DND-41 (cell line): ENCODE measurements around the gene DEXI.

ENCODE experiments used
- ATAC-seq: fragments of 200-7000 bp; cut with Tn5 transposase; 3 replicates; pipeline ENCODE4 v1.9.1; 2021; ENCODE audit warnings: low read depth; ENCODE audit not compliant: insufficient read depth
- DNase-seq: peaks from one replicate; pipeline ENCODE4 v3.0.0-alpha.2; 2020
- H2AFZ ChIP-seq: 2 replicates; pipeline ENCODE4 v1.6.0; 2012; ENCODE audit warnings: low read depth, low read length
- H3K27ac ChIP-seq: 2 replicates; pipeline ENCODE4 v1.5.1; 2012; ENCODE audit warnings: low read length, inconsistent platforms
- H3K27me3 ChIP-seq: fragments of 200-600 bp; sonication (generic); 2 replicates; pipeline ENCODE4 v1.6.0; 2012; ENCODE audit warnings: low read length, mild to moderate bottlenecking, inconsistent platforms; ENCODE audit not compliant: insufficient read depth, poor library complexity
- H3K36me3 ChIP-seq: 2 replicates; pipeline ENCODE4 v1.5.1; 2012; ENCODE audit warnings: low read length, inconsistent platforms; ENCODE audit not compliant: insufficient read depth
- H3K4me1 ChIP-seq: 2 replicates; pipeline ENCODE4 v1.5.1; 2012; ENCODE audit warnings: mild to moderate bottlenecking, low read length; ENCODE audit not compliant: insufficient read depth
- H3K4me2 ChIP-seq: 2 replicates; pipeline ENCODE4 v1.6.0; 2012; ENCODE audit warnings: mild to moderate bottlenecking, moderate library complexity, low read length, inconsistent platforms; ENCODE audit not compliant: insufficient read depth
- H3K4me3 ChIP-seq, 2 experiments: fragments of 200-600 bp in 1 of 2; shearing (Covaris generic) in 1 of 2; 2 replicates each; pipeline ENCODE4 v1.5.1; 2012 to 2016; ENCODE audit warnings: inconsistent platforms in 2 of 2, low read length in 2 of 2, mild to moderate bottlenecking in 2 of 2, low read depth in 1 of 2, moderate library complexity in 1 of 2
- H3K79me2 ChIP-seq: 2 replicates; pipeline ENCODE4 v1.6.0; 2012; ENCODE audit warnings: low read length, inconsistent platforms; ENCODE audit not compliant: insufficient read depth
- H3K9ac ChIP-seq: 2 replicates; pipeline ENCODE4 v1.6.0; 2012; ENCODE audit warnings: low read depth, mild to moderate bottlenecking, inconsistent platforms, low read length, moderate library complexity
- H3K9me3 ChIP-seq: 2 replicates; pipeline ENCODE4 v1.5.1; 2012; ENCODE audit warnings: low read length, moderate library complexity, mild to moderate bottlenecking, inconsistent platforms; ENCODE audit not compliant: insufficient read depth, severe bottlenecking
- H4K20me1 ChIP-seq: 2 replicates; pipeline ENCODE4 v1.6.0; 2012; ENCODE audit warnings: low read length; ENCODE audit not compliant: insufficient read depth
- EZH2 ChIP-seq: IDR thresholded peaks from 3 replicates; pipeline ENCODE4 v1.6.1; 2012; ENCODE audit warnings: borderline replicate concordance, low read depth, mild to moderate bottlenecking, moderate library complexity, low read length, inconsistent platforms; ENCODE audit not compliant: severe bottlenecking
- TF ChIP-seq, protein P1 (sequence below): IDR thresholded peaks from 2 replicates; pipeline ENCODE4 v1.5.1; 2012; ENCODE audit warnings: borderline replicate concordance, low read length, moderate library complexity, mild to moderate bottlenecking; ENCODE audit not compliant: poor library complexity, severe bottlenecking; ENCODE audit errors: extremely low read depth

DEXI gene

DNA sequence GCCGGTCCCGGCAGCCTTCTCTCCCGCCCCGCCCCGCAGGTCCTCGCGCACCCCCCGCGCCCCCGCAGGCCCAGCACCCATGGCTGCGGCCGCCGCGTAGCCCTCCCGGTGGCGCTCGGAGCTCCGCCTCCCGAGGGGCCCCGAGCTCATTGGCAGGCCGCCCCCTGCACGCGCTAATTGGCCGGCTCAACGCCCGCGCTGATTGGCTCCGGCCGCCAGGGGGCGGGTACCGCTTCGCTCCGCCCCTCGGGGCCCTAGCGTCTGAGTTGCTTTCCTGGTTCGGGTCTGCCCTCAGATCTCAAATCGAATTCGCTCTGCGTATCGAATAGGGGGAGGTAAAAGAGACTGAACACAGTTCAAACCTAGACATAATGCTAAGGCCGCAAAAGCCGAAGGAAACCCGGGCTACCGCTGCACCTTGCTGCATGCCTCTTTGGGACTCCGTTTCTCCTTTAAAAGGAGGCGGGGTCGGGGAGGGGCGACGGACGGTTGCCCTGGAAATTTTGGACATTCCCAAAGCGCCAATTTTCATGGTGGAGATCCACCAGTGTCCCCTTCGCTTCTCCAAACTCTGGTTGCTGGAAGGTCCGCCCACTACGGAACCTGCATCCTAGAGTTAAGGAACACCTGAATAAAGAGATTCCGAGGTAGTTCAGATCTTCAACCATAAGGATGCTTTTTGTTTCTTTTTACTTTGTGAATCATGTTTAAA lies at the start of gene DEXI:
Gene DEXI (minus strand): TSS at position 117 of the 712 bp plus-strand sequence. CDS start 463 bp downstream, outside the sequence.
- H3K9me3 ChIP-seq: no peaks in the 10 kb centered on the region
- peak; percentile 84 for ATAC-seq
- peak within 1 kb of the TSS; percentile 50 for H3K9ac ChIP-seq
- H3K27ac ChIP-seq: peak within 1 kb of the TSS; percentile 66
- H3K4me2 ChIP-seq: peak within 1 kb of the TSS; percentile 98
- H4K20me1 ChIP-seq: peaks cover 58% of the 10 kb centered on the region
- H3K79me2 ChIP-seq: peaks cover 74% of the 10 kb centered on the region
- DNase-seq: peak; percentile 95
- H2AFZ ChIP-seq: peak within 1 kb of the TSS; percentile 88
- peaks cover 26% of the 10 kb centered on the region for H3K36me3 ChIP-seq
- TF ChIP-seq EZH2: no peak
- TF ChIP-seq, protein P1, sequence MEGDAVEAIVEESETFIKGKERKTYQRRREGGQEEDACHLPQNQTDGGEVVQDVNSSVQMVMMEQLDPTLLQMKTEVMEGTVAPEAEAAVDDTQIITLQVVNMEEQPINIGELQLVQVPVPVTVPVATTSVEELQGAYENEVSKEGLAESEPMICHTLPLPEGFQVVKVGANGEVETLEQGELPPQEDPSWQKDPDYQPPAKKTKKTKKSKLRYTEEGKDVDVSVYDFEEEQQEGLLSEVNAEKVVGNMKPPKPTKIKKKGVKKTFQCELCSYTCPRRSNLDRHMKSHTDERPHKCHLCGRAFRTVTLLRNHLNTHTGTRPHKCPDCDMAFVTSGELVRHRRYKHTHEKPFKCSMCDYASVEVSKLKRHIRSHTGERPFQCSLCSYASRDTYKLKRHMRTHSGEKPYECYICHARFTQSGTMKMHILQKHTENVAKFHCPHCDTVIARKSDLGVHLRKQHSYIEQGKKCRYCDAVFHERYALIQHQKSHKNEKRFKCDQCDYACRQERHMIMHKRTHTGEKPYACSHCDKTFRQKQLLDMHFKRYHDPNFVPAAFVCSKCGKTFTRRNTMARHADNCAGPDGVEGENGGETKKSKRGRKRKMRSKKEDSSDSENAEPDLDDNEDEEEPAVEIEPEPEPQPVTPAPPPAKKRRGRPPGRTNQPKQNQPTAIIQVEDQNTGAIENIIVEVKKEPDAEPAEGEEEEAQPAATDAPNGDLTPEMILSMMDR: no peak
- H3K27me3 ChIP-seq: no peaks in the 10 kb centered on the region
- H3K4me3 ChIP-seq: peak within 1 kb of the TSS; percentile 46 to 78; a peak in 3 of 4 replicates
- H3K4me1 ChIP-seq: peaks cover 83% of the 10 kb centered on the region

DNA sequence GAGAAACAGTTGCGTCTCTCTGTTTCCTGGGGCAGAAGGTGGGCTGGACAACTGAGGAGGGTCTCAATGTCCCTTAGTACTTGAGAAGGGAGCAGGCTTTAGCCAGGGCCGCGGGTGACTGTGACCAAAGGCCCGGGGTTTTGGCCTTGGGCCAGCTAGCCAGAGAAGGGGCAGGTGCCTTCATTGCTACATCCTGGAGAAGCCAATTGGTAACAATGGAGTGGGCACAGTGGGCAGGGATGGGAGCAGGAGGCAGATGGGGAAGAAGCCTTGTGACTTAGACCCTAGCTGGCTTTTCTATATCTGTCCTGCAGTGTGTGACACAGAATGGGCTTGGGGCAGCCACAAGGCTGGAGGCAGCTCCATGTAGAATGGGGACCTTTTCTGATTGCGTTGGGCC lies 48.1 kb upstream of the DEXI start:
- Histone ChIP-seq H3K36me3 (peaks cover 71% of the 10 kb centered on the region), H3K9me3 (no peaks in the 10 kb centered on the region), H3K27ac (peak overlapping the region; percentile 36; the same call in 1 of the 2 replicates), H3K79me2 (peaks cover 26% of the 10 kb centered on the region), H3K4me2 (no peak overlapping the region), H4K20me1 (no peaks in the 10 kb centered on the region), H3K9ac (no peak overlapping the region), H3K4me1 (peaks cover 42% of the 10 kb centered on the region), H2AFZ (no peak overlapping the region), H3K27me3 (no peaks in the 10 kb centered on the region), H3K4me3 (no peak overlapping the region)
- no peak for DNase-seq
- TF ChIP-seq EZH2: no peak
- TF ChIP-seq, protein P1: no peak
- no peak for ATAC-seq

DNA sequence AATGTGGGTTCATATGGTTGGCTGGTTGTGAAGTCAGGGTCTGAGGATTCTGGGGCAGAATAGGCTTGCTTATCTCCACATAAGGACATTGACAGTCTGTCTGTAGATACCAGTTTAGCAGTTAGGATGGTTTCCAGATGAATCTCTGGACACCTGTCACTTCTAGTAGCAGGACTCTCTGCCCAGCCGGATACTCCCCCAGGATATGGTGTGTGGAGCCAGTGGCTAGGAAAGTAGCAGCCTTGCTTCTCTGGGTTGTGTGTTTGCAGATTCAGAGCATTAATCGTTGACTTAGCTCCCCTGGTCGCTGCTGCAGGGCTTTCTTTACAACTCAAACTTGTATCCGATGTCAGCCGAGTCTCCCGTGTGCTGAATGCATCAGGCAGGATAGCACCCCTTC lies 47.3 kb upstream of the DEXI start:
- Histone ChIP-seq H3K36me3 (peaks cover 65% of the 10 kb centered on the region), H3K4me1 (peaks cover 45% of the 10 kb centered on the region), H3K27me3 (no peaks in the 10 kb centered on the region), H3K79me2 (peaks cover 26% of the 10 kb centered on the region), H3K4me3 (no peak overlapping the region), H3K27ac (peak overlapping the region; percentile 77), H4K20me1 (no peaks in the 10 kb centered on the region), H2AFZ (no peak overlapping the region), H3K9me3 (no peaks in the 10 kb centered on the region), H3K4me2 (no peak overlapping the region), H3K9ac (no peak overlapping the region)
- no peak for DNase-seq
- TF ChIP-seq, protein P1: no peak
- TF ChIP-seq EZH2: no peak
- ATAC-seq: no peak
